HepG2 (cell line): ENCODE measurements around the gene FRMD4B. TPM values are rescaled to one million over a fixed set of nuclear protein-coding genes. Genes with fewer than 3 reads are reported as not detected.

Experiments used
- ATAC-seq: fragments of 200-7000 bp; cut with Tn5 transposase; 3 replicates; pipeline ENCODE4 v1.9.1; 2020; ENCODE audit warnings: mild to moderate bottlenecking, moderate library complexity
- BruUV-seq: library from RNA; stranded (reverse); fragments of 400-500 nt; replicated peaks from 2 replicates; lab custom pipeline; 2021; lab: Mats Ljungman, UMichigan
- CTCF ChIA-PET: fragments of 300-600 bp; formaldehyde crosslinking; extraction: SDS; loops from one replicate; lab custom pipeline; 2021; ENCODE audit warnings: low total read pairs, inconsistent platforms, low intra/inter-chr PET ratio; lab: Yijun Ruan, JAX
- POLR2A ChIA-PET: fragments of 350-600 bp; sonication (Branson Sonifier 250); formaldehyde crosslinking; loops from one replicate; lab custom pipeline; 2020; ENCODE audit warnings: antibody characterized with exemption, inconsistent platforms; lab: Yijun Ruan, JAX
- DNase-seq: peaks from one replicate; pipeline ENCODE4 v3.0.0-alpha.2; 2015; ENCODE audit warnings: low spot score
- FAIRE-seq: peaks from 3 replicates; lab custom pipeline; 2011; peaks lifted over from hg19 to GRCh38; lab: Jason Lieb, UNC
- H2AFZ ChIP-seq: one replicate; pipeline ENCODE4 v1.6.1; 2011; ENCODE audit warnings: low read length, inconsistent platforms
- H3K27ac ChIP-seq: fragments of 300-600 bp; 3 replicates; pipeline ENCODE4 v1.8.0; 2011; ENCODE audit warnings: mixed run types, mild to moderate bottlenecking, mixed read lengths, low read length, inconsistent platforms; ENCODE audit not compliant: insufficient read depth; ENCODE audit errors: extremely low read length
- H3K27me3 ChIP-seq, 2 experiments: fragments of 200-600 bp in 1 of 2; 2 replicates in 1 of 2; 3 replicates in 1 of 2; pipeline versions ENCODE4 v1.6.0 to v1.8.0; 2011; ENCODE audit warnings: low read length in 2 of 2, mild to moderate bottlenecking in 2 of 2, moderate library complexity in 2 of 2, inconsistent platforms in 1 of 2; ENCODE audit not compliant: insufficient read depth in 2 of 2, control insufficient read depth in 1 of 2
- H3K36me3 ChIP-seq, 2 experiments: fragments of 200-600 bp in 1 of 2; replicated peaks in 1 of 2; 2 replicates in 1 of 2; 3 replicates in 1 of 2; pipeline versions ENCODE4 v1.5.1 to v1.8.0; 2011; ENCODE audit warnings: low read length in 2 of 2, inconsistent platforms in 1 of 2; ENCODE audit not compliant: insufficient read depth in 2 of 2, control insufficient read depth in 1 of 2
- H3K4me1 ChIP-seq: 2 replicates; pipeline ENCODE4 v1.5.1; 2012; ENCODE audit warnings: low read length, inconsistent platforms; ENCODE audit not compliant: insufficient read depth
- H3K4me2 ChIP-seq: 2 replicates; pipeline ENCODE4 v1.6.0; 2011; ENCODE audit warnings: low read depth, low read length, inconsistent platforms
- H3K4me3 ChIP-seq, 3 experiments: fragments of 200-600 bp in 1 of 3; sonication (generic), shearing (Covaris generic) in 1 of 3; replicated peaks in 1 of 3; 2 replicates each; pipeline ENCODE4 v1.5.1; 2011 to 2016; ENCODE audit warnings: low read length in 3 of 3, inconsistent platforms in 2 of 3, low read depth in 2 of 3, mild to moderate bottlenecking in 2 of 3, control low read depth in 1 of 3, mixed read lengths in 1 of 3; ENCODE audit not compliant: insufficient read depth in 1 of 3
- H3K79me2 ChIP-seq: one replicate; pipeline ENCODE4 v1.6.1; 2011; ENCODE audit warnings: low read length, inconsistent platforms; ENCODE audit not compliant: insufficient read depth
- H3K9ac ChIP-seq: 2 replicates; pipeline ENCODE4 v1.6.0; 2011; ENCODE audit warnings: mild to moderate bottlenecking, low read depth, low read length, inconsistent platforms; ENCODE audit not compliant: insufficient read depth
- H3K9me3 ChIP-seq: 2 replicates; pipeline ENCODE4 v1.5.1; 2012; ENCODE audit warnings: mild to moderate bottlenecking, low read length
- H4K20me1 ChIP-seq: 2 replicates; pipeline ENCODE4 v1.6.0; 2011; ENCODE audit warnings: inconsistent platforms, mild to moderate bottlenecking, low read length, moderate library complexity; ENCODE audit not compliant: insufficient read depth
- CHCHD3 ChIP-seq: sonication (generic); formaldehyde crosslinking; IDR thresholded peaks from 2 replicates; pipeline ENCODE4 v1.8.0; 2022; ENCODE audit warnings: mild to moderate bottlenecking, missing genetic modification reagents, moderate library complexity
- HNRNPL ChIP-seq: fragments of 200-400 bp; formaldehyde crosslinking; IDR thresholded peaks from 2 replicates; pipeline ENCODE4 v1.6.1; 2017; ENCODE audit warnings: mild to moderate bottlenecking, low read depth, low read length
- KAT8 ChIP-seq: IDR thresholded peaks from 2 replicates; pipeline ENCODE4 v1.6.1; 2016; ENCODE audit warnings: missing genetic modification reagents, missing compliant biosample characterization
- MIER2 ChIP-seq: IDR thresholded peaks from 2 replicates; pipeline ENCODE4 v1.6.1; 2016; ENCODE audit warnings: missing biosample characterization, missing genetic modification reagents
- PHF21A ChIP-seq: sonication (generic); formaldehyde crosslinking; IDR thresholded peaks from 2 replicates; pipeline ENCODE4 v1.5.0; 2020; ENCODE audit warnings: mild to moderate bottlenecking, missing genetic modification reagents
- SMAD9 ChIP-seq: sonication (generic); formaldehyde crosslinking; IDR thresholded peaks from 2 replicates; pipeline ENCODE4 v1.5.1; 2020; ENCODE audit warnings: mild to moderate bottlenecking, missing genetic modification reagents
- SP5 ChIP-seq: IDR thresholded peaks from 2 replicates; pipeline ENCODE4 v1.6.1; 2016; ENCODE audit warnings: low read depth, borderline replicate concordance
- TCF7L2 ChIP-seq: IDR thresholded peaks from 2 replicates; pipeline ENCODE4 v1.6.1; 2011; ENCODE audit warnings: mild to moderate bottlenecking, low read depth, low read length, moderate library complexity
- ZMAT3 ChIP-seq: sonication (generic); formaldehyde crosslinking; conservative IDR thresholded peaks from 2 replicates; pipeline ENCODE4 v1.7.0; 2021; ENCODE audit warnings: missing genetic modification reagents
- ZNF30 ChIP-seq: sonication (generic); formaldehyde crosslinking; IDR thresholded peaks from 2 replicates; pipeline ENCODE4 v1.5.0; 2020; ENCODE audit warnings: mild to moderate bottlenecking, missing genetic modification reagents
- ZNF317 ChIP-seq: sonication (generic); formaldehyde crosslinking; IDR thresholded peaks from 2 replicates; pipeline ENCODE4 v1.5.0; 2020; ENCODE audit warnings: mild to moderate bottlenecking, missing genetic modification reagents
- ZNF550 ChIP-seq: sonication (generic); formaldehyde crosslinking; IDR thresholded peaks from 2 replicates; pipeline ENCODE4 v1.4.0; 2020; ENCODE audit warnings: mild to moderate bottlenecking, missing genetic modification reagents, borderline replicate concordance
- ZNF724P ChIP-seq: sonication (generic); formaldehyde crosslinking; IDR thresholded peaks from 2 replicates; pipeline ENCODE4 v1.8.0; 2022; ENCODE audit warnings: missing genetic modification reagents, borderline replicate concordance
- WGBS: methylation state at CpG from one replicate; pipeline ENCODE4 v1.1.6; 2017; ENCODE audit warnings: low lambda C conversion rate; 5-methylcytosine and 5-hydroxymethylcytosine counted together
- in situ Hi-C: cut with HindIII; loops from 2 replicates; pipeline ENCODE4 v1.10.0; 2017; ENCODE audit warnings: low pct_unique_long_range_greater_than_20kb; ENCODE audit not compliant: extremely low pct_ligation_motif_present
- intact Hi-C: fragments of 100-400 bp; cut with micrococcal nuclease; formaldehyde crosslinking; loops from one replicate; pipeline ENCODE4 v1.10.0; 2022; ENCODE audit not compliant: unreplicated experiment
- polyA plus RNA-seq, 8 experiments: library from polyadenylated mRNA; depleted of rRNA in 3 of 8; stranded (reverse) in 7 of 8; unstranded in 1 of 8; fragments of >200 nt; fragmentation: Illumina TruSeq in 4 of 8; extraction: Trizol in 4 of 8; gene quantifications; 2 replicates each; pipeline versions ENCODE4 v1.2.1 to v1.2.3, GENCODE V29; 2011 to 2016; ENCODE audit warnings: low read depth in 4 of 8, missing spikeins in 1 of 8, mixed read lengths in 1 of 8; ENCODE audit not compliant: insufficient read depth in 1 of 8
- total RNA-seq, 5 experiments: library from RNA; depleted of rRNA; stranded (reverse); fragments of >200 nt; fragmentation: Illumina TruSeq; extraction: Trizol; gene quantifications; 2 replicates each; pipeline ENCODE4 v1.2.3, GENCODE V29; 2016; ENCODE audit warnings: low read depth in 1 of 5
- TF ChIP-seq, protein P1 (sequence below): sonication (generic); formaldehyde crosslinking; IDR thresholded peaks from 2 replicates; pipeline ENCODE4 v1.4.0; 2020; ENCODE audit warnings: missing genetic modification reagents
- TF ChIP-seq, protein P2 (sequence below): sonication (generic); formaldehyde crosslinking; IDR thresholded peaks from 2 replicates; pipeline ENCODE4 v1.4.0; 2020; ENCODE audit warnings: missing genetic modification reagents

The FRMD4B gene
- total and polyA plus RNA-seq, 2 of the 13 experiments (the other 11 are each of a cell fraction or from before 2014, with no cell fraction given) = 3.0 to 3.3 TPM

GRCh38 chr3:69164296-69164695, 221.6 kb downstream of the FRMD4B start (continued):
- TF ChIP-seq ZNF30 (CRISPR knock-in tag) = no peak
- TF ChIP-seq SMAD9 (CRISPR knock-in tag) = no peak
- TF ChIP-seq ZMAT3 (CRISPR knock-in tag) = no peak
- TF ChIP-seq, protein P1, sequence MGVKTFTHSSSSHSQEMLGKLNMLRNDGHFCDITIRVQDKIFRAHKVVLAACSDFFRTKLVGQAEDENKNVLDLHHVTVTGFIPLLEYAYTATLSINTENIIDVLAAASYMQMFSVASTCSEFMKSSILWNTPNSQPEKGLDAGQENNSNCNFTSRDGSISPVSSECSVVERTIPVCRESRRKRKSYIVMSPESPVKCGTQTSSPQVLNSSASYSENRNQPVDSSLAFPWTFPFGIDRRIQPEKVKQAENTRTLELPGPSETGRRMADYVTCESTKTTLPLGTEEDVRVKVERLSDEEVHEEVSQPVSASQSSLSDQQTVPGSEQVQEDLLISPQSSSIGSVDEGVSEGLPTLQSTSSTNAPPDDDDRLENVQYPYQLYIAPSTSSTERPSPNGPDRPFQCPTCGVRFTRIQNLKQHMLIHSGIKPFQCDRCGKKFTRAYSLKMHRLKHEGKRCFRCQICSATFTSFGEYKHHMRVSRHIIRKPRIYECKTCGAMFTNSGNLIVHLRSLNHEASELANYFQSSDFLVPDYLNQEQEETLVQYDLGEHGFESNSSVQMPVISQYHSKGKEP (CRISPR knock-in tag) = no peak
- TF ChIP-seq HNRNPL = no peak
- no peak for TF ChIP-seq MIER2 (CRISPR knock-in tag)
- TF ChIP-seq, all 625 proteins: peak for 0

DNA sequence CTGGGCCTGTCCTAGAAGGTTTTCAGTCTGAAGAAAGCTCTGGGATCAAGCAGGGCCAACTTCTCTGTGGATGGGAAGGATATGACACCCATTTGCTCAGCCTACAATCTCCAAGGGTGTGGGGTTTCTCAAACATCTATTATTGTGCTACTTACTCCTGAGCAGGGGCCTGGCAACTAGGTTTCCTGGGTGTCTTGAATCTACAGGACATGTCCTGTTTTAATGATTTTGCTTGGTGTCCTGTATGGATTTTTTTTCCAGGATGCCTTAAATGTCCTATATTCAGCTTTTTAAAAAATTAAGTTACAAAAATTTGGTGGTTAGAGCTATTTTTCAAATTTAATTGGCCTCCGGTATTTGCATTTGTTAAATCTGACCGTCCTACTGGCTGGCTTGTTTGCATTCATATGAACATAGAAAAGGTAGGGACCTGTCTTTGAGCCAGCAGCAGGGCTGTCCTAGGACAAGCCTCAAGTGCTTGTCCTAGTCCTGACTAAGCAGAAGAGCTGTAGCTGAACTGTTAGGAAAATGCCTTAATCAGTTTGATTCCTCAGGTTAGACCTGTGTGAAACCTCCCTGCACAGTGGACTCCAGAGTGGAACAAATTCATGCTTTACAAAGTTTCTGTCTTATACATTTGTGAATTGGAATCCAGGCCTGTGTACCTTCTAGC, 223.4 kb downstream of the FRMD4B start:
- Histone ChIP-seq H3K4me3 (no peak overlapping the region), H2AFZ (no peak overlapping the region), H3K9me3 (no peaks in the 10 kb centered on the region), H3K79me2 (no peaks in the 10 kb centered on the region), H3K36me3 (no peaks in the 10 kb centered on the region), H3K27ac (no peak overlapping the region), H3K27me3 (no peaks in the 10 kb centered on the region), H3K4me1 (no peaks in the 10 kb centered on the region), H3K4me2 (no peak overlapping the region), H3K9ac (no peak overlapping the region), H4K20me1 (no peaks in the 10 kb centered on the region)
- ChIA-PET CTCF (interaction anchor here (0.7 to 3.4 kb wide), 6 partner anchors 144 to 509 kb away, joined by 3 to 52 read pairs (median 6); no protein-coding TSS in a partner anchor), POLR2A (no interaction called here)
- DNase-seq (no peak), ATAC-seq (no peak), FAIRE-seq (no peak)
- 48% methylated on average over 2 of the region's 2 CpGs for WGBS
- intact Hi-C loops = loop anchor here (5.0 kb wide), 2 partner anchors 85 to 265 kb away; no protein-coding TSS in a partner anchor
- no TSS peak for BruUV-seq
- in situ Hi-C loops = loop anchor here (5.0 to 25.0 kb wide), 2 partner anchors 145 to 250 kb away; no protein-coding TSS in a partner anchor
- TF ChIP-seq ZNF317 (CRISPR knock-in tag) = no peak
- TF ChIP-seq CHCHD3 (CRISPR knock-in tag) = no peak
- no peak for TF ChIP-seq SP5
- TF ChIP-seq, protein P2, sequence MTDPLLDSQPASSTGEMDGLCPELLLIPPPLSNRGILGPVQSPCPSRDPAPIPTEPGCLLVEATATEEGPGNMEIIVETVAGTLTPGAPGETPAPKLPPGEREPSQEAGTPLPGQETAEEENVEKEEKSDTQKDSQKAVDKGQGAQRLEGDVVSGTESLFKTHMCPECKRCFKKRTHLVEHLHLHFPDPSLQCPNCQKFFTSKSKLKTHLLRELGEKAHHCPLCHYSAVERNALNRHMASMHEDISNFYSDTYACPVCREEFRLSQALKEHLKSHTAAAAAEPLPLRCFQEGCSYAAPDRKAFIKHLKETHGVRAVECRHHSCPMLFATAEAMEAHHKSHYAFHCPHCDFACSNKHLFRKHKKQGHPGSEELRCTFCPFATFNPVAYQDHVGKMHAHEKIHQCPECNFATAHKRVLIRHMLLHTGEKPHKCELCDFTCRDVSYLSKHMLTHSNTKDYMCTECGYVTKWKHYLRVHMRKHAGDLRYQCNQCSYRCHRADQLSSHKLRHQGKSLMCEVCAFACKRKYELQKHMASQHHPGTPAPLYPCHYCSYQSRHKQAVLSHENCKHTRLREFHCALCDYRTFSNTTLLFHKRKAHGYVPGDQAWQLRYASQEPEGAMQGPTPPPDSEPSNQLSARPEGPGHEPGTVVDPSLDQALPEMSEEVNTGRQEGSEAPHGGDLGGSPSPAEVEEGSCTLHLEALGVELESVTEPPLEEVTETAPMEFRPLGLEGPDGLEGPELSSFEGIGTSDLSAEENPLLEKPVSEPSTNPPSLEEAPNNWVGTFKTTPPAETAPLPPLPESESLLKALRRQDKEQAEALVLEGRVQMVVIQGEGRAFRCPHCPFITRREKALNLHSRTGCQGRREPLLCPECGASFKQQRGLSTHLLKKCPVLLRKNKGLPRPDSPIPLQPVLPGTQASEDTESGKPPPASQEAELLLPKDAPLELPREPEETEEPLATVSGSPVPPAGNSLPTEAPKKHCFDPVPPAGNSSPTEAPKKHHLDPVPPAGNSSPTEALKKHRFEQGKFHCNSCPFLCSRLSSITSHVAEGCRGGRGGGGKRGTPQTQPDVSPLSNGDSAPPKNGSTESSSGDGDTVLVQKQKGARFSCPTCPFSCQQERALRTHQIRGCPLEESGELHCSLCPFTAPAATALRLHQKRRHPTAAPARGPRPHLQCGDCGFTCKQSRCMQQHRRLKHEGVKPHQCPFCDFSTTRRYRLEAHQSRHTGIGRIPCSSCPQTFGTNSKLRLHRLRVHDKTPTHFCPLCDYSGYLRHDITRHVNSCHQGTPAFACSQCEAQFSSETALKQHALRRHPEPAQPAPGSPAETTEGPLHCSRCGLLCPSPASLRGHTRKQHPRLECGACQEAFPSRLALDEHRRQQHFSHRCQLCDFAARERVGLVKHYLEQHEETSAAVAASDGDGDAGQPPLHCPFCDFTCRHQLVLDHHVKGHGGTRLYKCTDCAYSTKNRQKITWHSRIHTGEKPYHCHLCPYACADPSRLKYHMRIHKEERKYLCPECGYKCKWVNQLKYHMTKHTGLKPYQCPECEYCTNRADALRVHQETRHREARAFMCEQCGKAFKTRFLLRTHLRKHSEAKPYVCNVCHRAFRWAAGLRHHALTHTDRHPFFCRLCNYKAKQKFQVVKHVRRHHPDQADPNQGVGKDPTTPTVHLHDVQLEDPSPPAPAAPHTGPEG (CRISPR knock-in tag) = no peak
- no peak for TF ChIP-seq ZNF724P (CRISPR knock-in tag)
- TF ChIP-seq TCF7L2 = no peak
- TF ChIP-seq ZNF550 (CRISPR knock-in tag) = no peak
- no peak for TF ChIP-seq KAT8
- TF ChIP-seq PHF21A = no peak
